ENCODE measurements around the gene CDC42EP1.
"Not testable (repeated sequence)": the region's sequence is repeated elsewhere in the genome, so short reads cannot be mapped to it uniquely, and the experiment has no call there.

The CDC42EP1 gene

DNA sequence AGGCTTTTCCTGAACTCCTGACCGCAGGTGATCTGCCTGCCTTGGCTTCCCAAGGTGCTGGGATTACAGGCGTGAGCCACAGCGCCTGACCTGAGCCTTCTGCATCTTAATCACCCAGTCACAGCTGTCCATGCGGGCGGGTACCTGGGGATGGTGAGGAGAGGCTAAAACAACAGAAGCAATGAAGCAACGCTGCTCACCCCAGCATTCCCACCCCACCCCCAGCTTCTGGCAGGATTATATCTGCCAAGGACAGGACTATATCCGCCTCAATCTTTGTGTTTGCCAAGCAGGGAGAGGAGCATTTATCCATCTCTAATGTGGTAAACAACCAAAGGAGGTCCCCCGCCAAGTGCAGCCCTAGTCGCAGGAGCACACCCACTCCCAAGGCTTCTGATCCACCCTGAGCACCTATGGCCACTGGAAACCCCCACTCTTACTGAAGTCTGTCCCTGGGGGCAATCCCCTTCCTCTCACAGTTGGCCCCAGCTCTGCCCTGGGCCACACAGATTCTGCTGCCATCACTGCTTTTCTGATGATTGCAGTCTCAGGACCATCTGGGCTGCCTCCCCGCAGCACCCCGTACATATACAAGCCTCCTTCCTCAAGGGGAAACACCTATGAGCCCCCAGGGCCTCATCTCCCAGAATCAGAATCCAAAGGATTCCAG, 28.4 kb downstream of the CDC42EP1 start:
- no peak for DNase-seq

DNA sequence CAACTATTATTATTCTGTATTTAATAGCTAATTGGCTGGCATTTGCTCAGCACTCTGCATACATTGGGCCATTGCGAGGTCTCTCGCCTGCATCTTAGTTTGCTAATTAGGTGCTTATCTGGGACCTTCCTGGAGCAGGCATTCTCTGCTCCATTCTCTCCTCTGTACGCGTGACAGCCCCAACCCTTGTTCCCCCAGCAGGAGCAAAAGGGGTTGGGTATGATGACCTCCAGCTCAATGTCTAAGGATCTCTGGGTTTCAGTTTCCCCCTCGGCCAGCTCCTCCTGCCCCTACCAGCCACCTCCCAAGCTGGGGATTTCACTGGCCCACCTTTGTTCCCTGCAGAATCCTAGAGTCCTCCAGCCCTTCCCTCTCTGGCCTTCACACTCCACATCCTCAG, 29.4 kb downstream of the CDC42EP1 start:
- DNase-seq = no peak

DNA sequence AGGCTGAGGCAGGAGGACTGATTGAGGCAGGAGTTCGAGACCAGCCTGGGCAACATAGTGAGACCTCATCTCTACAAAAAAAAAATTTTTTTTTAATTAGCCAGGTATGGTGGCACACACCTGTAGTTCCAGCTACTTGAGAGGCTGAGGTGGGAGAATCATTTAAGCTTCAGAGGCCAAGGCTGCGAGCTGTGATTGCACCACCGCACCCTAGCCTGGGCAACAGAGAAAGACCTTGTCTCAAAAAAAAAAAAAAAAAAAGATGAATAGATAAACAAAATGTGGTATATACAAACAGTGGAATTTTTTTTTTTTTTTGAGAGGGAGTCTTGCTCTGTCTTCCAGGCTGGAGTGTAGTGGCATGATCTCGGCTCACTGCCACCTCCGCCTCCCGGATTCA, 30.8 kb downstream of the CDC42EP1 start:
- DNase-seq = not testable (repeated sequence)

DNA sequence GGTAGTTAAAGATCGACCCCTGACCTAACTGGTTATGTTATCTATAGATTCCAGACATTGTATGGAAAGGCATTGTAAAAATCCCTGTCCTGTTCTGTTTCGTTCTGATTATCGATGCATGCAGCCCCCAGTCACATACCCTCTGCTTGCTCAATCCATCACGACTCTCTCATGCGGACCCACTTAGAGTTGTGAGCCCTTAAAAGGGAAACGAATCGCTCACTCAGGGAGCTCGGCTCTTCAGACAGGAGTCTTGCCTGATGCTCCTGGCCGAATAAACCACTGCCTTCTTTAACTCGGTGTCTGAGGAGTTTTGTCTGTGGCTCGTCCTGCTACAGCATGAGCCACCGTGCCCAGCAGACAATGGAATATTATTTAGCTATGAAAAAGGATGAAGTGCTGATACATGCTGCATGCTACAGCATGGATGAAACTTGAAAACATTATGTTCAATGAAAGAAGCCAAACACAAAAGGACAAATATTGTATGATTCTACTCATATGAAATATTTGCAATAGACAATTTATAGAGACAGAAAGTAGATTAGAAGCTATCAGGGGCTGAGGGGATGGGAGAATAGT, 31.6 kb downstream of the CDC42EP1 start:
- DNase-seq = no peak

DNA sequence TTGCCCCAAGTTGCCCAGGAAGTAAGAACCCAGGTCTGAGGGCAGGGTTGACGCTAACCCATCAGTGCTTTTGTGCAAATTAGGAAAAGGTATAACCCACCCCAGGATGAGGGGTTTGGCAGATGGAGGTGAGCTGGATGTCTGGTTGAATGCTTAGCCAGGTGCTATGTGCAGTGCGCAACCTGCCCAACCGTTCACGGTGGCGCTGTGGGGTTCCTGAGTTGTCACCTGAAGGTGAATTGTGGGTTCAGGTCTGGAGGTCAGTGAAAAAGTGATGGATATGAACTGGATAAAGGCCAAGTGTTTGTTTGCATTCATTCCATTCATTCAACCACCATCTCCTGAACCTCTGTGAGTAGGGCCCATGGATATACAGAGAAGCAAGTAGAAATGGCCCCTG, 34.0 kb downstream of the CDC42EP1 start:
- DNase-seq = no peak

DNA sequence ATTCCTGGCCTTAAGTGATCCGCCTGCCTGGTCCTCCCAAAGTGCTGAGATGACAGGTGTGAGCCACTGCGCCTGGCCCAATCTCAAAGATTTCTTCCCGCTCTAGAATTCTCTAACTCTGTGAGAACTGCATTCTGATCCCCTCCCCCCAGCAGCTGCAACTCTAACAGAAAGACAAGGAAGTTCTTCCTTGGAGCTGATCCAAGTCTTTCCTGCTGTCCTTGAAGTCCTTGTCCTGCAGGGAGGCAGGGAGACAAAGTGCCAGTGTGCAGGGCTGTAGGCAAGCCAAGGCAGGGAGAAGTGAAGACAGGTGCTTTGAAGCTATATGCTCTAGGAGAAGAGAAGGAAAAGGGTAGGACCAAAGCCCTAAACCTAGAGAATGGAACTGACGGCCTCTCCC, 38.9 kb downstream of the CDC42EP1 start:
- no peak for DNase-seq

DNA sequence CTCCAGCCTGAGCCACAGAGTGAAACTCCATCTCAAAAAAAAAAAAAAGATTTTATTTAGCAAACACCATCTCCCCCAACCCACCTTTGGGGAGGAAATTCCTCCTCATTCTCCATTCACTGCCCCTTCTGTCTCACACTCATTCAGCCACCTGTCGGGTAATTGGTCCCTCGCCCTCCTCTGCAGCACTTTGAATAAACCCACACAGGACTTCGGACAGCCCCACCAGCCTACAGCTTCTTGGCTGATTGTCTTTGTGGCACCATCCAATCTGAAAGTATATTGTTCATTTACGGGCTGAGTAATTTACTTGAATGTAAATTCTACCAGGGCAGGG, 40.9 kb downstream of the CDC42EP1 start:
- peak in 1 of 2 experiments; percentile 23 for DNase-seq

DNA sequence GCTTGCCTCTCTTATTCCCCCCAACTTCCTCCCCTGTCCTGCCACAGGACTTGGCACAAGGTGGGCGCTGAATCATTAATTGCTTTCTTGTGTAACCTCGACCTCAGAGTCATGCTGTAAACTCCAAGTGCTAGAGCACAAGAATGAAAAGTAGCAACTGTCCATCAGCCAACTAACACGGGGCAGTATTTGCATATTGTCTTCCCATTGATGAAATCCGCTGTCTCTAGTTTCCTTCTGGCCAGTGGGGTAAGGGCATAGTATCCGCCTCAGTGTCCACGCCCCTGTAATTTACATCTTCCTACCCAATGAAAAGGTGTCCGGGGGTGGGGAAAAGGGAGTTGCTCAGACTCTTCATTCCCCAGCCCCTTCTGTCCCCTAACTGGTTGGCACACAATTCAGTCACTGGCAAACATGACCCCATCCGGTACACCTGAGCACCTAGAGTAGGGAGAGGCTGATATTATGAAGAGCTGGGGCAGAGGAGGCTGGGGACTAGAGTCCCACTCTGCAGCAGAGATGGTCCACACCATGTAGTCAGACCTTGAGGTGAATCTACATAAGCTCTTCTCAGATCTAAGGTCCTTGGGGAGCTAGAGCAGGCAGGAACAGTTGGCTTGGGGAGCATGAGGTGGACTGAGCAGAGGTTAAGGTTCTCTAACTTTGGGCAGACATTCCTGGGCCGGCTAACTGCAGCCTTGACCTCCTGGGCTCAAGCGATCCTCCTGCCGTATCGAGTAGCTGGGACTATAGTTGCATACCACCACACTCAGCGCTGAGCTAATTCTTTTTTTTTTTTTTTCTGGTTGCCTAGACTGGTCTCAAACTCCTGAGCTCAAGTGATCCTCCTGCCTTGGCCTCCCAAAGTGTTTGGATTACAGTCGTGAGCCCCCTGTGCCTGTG, 41.5 kb downstream of the CDC42EP1 start:
- DNase-seq = peak; percentile 33 to 49

DNA sequence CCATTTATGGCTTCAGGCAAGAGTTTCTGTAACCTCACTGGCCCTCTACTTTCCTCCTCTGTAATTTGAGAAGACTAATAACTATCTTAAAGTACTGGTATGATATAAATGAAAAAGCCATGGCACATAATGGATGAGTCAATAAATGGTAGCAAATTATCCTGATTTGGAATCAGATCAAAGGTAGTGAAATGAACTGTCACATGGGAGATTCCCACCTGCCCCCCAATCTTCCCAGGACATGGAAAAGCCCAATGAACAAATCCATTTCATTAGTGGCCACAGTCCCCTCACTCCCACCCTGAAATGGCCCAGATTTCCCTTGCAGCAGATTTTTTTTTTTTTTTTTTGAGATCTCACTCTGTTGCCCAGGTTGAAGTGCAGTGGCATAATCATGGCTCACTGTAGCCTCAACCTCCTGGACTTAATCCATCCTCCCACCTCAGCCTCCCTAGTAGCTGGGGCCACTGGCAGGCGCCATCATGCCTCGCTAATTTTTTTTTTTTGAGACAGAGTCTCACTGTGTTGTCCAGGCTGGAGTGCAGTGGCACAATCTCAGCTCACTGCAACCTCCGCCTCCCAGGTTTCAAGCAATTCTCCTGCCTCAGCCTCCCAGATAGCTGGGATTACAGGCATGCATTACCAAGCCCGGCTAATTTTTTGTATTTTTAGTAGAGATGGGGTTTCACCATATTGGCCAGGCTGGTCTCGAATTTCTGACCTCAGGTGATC, 42.4 kb downstream of the CDC42EP1 start:
- not testable (repeated sequence) for DNase-seq

DNA sequence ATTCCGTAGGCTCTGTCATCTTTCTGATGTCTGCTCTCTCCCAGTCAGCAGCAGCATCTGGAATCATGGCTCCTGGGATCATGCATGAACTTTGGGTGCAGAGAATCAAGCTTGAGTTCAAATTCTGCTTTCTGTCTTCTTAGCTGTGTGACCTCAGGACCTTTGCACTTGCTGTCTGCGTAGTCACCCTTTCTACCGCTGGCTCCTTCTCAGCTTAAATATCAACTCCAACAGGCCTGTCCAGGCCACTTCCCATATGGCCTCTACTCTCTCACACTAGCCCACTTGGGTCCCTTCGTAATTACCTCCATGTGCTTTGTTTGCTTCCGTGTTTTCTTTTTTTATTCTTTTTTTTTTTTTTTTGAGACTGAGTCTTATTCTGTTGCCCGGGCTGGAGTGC, 43.8 kb downstream of the CDC42EP1 start:
- no peak for DNase-seq

DNA sequence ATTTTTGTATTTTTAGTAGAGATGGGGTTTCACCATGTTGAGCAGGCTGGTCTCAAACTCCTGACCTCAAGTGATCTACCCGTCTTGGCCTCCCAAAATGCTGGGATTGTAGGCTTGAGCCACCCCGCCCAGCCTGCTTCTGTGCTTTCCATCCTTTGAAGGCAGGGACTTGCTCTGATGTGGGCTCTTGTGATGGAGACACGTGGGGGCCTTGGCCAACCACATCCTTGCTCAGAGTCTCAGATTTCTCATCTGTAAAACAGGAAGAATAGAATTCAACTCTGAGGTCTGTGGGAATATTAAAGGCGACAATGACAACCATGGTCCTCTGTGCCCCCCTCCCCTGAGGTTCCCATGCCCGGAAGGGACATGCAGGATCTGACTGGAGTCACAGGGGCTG, 44.6 kb downstream of the CDC42EP1 start:
- DNase-seq = no peak

DNA sequence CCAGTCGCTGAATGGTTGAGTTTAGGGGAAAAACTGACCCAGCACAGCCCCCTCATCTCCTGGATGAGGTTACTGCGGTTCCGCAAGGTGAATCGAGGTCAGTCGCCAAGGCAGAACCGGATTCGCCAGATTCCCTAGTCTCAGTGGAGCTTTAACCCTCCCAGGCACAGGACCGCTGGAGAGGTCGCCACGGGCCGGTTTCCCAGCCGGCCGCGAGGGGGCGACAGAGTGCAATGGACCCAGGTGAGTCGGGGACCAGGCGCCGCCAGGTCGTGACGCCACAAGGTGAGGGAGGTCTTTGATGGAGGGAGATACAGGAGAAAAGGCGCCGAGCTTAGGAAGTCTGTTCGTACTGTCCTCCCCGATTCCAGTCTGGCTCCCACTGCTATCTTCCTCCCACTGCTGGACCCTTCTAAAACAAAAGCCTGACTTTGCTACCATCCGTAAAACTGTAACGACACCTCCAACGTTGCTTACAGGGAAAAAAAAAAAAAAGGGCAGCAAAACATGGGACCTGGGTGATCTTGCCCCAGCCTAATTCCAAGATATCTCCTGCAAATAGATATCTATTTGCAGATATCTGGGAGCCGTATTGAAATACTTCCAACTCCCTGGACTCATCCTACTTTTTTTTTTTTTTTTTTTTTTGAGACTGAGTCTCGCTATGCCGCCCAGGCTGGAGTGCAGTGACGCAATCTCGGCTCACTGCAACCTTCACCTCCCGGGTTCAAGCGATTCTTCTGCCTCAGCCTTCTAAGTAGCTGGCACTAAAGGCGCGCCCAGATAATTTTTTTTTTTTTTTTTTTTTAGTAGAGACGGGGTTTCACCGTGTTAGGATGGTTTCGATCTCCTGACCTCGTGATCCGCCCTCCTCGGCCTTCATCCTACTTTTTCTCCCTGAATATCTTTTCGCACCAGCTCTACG, 47.0 kb downstream of the CDC42EP1 start:
- peak; percentile 77 to 81 for DNase-seq

DNA sequence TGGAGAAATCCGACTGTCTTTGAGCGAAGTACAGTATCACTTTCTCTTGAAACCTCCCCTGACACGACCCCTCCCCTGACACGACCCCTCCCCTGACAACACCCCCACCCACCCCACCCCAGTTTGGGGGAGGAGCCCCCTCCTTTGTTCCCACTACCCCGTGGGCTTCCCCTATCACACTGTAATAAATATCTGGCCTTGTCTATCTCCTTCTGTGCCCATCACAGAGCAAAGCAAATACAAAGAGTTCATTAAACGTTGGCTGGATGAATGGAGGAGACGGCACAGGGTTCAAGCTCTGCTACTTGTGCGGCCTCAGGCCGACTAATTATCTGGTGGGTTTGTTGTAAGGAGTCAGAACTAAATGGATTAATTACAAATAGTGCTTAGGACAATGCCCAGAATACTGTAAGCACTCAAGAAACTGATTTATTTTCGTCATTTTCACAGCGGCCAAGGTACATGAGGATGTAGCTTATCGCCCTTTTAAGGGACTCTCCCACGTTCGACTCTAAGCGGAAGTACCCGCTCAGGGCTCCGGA, 47.7 kb downstream of the CDC42EP1 start:
- no peak for DNase-seq

DNA sequence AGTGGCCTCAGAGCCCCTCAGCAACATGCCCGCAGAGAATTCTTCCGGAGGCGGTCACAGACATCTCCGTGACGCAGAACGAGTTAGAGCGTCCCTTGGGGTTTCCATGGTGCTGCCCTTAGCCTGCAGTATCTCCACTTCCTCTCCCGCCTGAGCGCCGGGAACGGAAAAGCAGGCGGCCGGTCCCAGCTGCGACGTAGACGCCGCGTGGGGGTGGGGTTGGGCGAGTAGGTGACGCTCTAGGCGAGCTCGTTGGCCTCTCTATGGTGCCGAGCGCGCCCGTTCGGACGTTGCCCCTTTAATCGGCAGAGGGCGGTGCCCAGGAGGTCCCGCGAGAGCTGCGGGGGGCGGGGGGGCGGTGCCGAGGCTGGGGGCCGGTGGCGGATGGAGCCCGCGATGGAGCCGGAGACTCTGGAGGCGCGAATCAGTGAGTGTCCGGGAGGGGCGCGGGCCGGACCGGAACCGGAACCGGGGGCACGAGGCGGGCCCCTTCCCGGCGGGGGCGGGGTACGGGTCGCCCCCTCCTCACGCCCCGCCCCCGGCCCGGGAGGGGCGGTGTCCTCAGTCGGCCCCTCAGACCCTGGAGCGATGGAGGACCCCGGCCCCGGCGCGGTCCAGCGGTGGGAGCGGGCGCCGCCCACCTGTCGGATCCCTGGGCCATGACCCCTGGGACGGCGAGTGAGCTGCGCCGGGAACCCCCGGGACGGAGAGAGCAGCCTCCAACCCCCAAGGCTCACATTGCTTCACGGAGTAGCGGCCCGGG, 48.4 kb downstream of the CDC42EP1 start, which contains the start of gene GGA1:
GGA1 (plus strand) TSS at position 358 of the 763 bp plus-strand sequence; CDS start at position 385, 27 bp downstream.
- DNase-seq = peak; percentile 97 to 99

DNA sequence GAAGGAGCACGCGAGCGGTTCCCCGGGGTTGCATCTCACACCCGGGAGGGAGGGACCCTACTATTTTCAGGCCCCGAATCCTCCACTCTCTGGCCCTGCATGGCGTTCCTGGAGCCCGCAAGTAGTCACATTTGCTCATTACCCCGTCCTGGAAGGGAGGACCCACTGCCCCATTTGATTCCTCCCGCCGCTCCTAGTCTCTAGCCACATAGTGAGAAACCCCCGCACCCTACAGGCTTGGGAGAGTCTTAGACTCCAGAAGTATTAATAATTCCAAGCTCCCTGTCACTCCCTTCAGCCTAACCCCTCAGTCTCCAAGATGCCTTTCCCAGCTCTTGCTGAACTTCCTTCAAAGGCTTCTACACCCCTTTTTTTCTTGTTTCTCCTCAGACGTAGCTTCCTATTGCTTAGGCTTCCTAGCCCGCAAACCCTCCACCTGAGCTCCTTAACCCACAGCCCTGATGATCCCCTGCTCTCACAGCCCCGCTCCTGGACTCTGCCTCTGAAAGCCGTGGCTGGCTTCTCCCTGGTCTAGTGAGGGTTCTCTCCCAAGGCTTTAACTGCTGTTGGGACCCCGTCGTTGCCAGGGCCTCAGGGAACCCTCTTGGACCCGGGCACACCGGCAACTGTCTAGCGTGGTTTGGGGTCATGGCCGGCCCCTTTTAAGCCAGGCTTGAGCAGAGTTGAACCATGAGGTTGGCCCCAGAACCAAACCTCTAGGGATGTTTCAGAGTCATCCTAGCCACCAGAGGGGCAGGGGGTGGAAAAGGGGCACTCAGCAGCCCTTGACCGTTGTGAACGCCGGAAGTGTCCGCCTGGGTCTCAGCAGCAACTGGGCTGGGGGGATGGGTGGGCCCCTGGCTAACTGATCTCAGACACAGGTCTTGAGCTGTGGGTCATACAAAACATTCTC, 49.2 kb downstream of the CDC42EP1 start:
- peak; percentile 8 to 43 for DNase-seq

DNA sequence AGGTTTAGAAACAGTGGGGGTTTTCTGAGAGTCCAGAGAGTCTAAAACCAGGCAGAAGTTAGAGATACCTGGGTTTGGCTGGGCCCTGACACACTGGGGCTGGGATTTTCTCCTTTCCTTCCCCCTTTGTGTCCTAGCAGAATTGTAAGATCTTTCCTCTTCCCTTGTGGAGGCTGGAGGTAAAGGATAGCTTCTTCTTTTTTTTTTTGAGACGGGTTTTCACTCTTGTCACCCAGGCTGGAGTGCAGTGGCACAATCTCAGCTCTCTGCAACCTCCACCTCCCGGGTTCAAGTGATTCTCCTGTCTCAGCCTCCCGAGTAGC, 49.8 kb downstream of the CDC42EP1 start:
- DNase-seq = not testable (repeated sequence)

DNA sequence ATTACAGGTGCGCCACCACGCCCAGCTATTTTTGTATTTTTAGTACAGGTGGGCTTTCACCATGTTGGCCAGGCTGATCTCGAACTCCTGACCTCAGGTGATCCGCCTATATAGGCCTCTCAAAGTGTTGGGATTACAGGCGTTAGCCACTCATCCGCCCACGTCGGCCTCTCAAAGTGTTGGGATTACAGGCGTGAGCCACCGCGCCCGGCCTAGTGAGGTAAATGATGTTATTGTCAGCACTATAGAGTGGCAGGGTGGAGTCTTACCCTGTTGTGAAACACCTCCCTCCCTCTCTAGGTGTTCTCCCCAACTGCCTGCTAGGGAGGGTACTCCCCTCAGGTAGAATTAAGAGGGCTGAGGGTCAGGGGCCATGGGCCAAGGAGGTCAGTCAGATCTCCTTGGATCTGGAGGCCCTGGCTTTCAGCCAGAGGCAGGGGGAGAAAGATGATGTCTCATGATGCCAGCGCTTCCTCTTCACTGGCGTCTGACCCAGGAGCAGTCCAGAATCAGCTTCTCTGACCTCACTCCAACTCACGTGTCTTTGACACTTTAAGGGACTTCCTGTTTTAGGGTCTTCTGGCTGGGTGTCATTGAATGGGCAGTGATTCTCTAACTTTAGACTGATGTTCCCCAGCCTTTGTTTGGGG, 50.3 kb downstream of the CDC42EP1 start:
- no peak for DNase-seq

DNA sequence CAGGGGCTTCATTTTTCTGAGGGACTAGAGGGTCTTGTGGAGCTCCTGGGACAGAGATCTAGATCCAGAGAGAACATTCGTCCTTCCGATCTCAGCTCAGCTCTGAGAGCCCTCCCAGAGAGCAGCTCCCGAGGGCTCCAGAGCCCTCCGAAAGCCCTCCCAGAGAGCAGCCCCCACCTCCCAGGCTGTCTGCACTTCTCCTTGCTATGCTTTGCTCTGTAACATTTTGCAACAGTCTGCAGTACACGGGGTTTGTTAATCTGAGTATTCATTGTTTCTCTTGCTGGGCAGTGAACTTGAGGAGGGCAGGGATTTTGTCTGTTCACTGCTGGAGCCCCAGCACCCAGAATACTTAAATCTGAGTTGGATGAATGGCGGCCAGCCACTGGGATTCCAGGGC, 50.9 kb downstream of the CDC42EP1 start:
- no peak for DNase-seq

Measured in NCI-H524 (cell line).